NCI-H774 (cell line): ENCODE measurements around the gene VEZF1.
"Not testable (repeated sequence)": the region's sequence is repeated elsewhere in the genome, so short reads cannot be mapped to it uniquely, and the experiment has no call there.

Source experiments
- DNase-seq: peaks from one replicate; lab custom pipeline; 2025; lab: John Stamatoyannopoulos, UW

VEZF1 gene

DNA sequence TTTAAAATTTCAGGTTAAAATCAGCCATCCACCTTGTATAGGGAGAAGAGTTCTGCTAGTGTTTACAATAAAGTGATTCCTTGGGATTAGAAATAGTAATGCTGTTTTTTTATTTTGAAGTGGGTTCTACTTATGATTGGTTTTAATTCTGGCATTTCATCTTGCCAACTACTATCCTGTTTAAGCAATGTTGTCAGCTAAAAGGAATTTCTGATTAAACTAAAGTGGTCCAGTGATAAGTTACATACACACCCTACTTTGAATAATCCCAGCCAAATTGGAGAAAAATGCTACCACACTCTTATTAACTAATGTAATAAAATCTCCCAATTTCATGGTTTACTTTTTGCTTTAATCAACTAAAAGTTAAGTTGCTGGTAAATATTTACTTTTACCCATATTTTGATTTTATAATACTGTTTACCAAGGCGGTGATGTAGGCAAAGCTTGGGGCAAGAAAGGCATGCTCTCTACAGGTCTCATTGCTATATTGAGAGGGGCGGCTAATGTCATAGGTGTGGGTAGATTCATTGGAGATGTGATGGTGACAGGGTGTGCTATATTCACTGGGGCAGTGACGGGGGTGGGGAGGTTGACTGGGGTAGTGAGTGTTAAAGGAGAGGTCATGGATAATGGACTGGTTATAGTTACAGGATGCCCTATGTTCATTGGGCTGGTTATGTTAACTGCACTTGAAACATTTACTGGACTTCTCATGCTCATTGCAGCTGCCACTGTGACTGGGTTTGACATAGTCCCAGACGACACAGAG is 13.8 kb downstream of the VEZF1 start:
- DNase-seq: not testable (repeated sequence)

DNA sequence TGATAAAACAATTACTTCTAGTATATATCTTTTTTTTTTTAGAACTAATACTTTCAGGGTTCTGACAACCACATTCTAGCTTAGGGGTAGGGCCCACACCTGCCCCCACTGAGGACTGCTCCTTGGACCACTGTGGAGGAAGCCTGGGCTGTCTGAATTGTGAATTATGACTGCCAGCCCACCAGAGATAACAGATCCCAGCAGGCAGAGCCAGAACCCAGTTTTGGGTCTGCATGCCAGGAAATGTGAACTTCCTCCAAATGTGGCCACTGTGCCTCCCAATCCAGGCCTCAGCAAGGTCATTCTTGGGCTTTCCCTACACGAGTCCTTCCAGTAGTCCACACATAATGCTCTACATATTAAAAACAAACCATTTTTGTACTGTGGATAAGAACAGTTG is 15.9 kb downstream of the VEZF1 start:
- DNase-seq: no peak

- DNase-seq: no peak
Measured at GRCh38 chr17:57971572-57971971, 16.5 kb downstream of the VEZF1 start.

DNA sequence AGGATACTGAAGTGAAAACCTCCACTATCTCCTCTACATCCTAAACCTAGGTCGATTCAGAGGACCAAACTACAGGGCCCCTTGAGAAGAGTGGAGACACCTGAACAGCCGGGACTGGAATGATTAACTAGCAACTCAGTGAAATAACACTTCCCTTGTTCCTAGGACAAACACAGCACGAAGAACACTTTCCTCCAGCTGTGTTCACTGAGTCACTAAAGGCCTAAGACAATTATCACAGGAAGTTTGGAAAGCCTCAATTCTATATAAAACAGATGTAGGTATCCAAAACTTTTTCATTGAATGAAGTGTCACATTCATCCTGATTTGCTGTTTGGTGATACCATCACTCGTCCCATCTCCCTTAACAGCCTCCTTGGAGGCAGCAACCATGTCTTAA is 17.3 kb downstream of the VEZF1 start:
- no peak for DNase-seq

- DNase-seq: no peak
Measured at GRCh38 chr17:57968456-57968855, 19.6 kb downstream of the VEZF1 start.

DNA sequence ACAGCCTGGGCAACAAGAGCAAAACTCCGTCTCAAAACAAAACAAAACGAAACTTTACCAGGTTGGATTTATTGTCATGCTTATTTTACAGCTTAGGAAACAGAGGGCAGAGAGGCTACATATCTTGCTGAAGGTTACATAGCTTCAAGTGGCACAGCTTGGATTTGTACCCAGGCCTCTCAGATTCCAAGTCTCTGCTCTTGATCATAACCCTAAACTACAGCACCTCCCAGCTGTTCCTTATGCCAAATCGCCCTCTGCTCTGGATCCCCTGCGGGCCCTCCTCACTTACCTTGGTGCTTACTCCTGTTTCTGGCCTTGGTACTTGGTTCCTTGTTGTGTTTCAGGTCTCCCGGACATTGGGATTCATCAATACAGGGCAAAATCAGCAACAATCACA is 21.2 kb downstream of the VEZF1 start:
- no peak for DNase-seq

DNA sequence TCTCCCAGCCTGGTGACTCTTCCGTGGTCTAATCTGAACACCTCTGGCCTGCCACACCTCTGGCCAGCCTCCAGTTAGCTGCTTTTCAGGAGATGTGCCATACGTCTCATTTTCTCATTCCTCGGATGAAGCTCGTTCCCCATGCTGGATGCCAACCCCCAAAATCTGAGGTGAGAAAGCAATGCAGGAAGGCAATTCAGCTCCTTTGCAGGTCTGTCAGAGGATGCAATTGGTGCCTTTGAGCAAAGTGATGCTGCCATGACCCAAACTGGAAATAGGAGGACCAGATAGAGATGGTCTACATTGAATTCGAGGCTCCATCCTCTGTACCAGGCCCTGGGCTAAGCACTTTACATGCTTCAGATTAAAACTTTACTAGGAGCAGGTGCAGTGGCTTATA is 21.8 kb downstream of the VEZF1 start:
- no peak for DNase-seq

DNA sequence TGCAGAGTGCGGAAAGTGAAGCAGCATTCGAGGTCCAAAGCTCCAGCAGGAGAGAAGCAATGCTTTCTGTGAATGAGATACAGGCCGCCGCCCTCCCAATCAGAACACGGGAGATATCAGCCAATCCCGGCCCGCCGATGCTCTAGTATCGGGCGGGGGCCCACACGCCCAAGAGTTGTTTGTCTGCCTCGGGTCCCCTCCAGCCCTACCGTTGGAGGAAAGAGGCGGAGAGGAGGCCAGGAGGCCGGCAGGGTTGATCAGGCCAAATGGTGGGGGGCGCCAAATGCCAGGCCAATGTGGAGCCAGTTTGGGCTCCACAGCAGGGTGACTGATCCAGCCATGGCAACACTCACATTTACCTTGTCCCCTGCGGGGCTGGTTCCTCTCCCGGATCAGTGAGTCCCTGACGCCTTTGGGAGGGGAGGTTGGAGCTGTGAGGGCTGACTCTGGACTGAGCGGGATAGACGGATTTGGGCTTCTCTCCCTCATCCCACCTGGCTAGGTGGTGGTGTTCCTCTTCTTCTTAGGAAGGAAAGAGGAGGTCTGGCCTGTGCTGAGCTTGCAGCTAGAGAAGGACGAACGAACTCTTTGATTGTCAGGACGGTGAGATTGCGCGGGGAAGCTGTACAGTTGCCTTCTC is 22.4 kb downstream of the VEZF1 start:
- DNase-seq: no peak

DNA sequence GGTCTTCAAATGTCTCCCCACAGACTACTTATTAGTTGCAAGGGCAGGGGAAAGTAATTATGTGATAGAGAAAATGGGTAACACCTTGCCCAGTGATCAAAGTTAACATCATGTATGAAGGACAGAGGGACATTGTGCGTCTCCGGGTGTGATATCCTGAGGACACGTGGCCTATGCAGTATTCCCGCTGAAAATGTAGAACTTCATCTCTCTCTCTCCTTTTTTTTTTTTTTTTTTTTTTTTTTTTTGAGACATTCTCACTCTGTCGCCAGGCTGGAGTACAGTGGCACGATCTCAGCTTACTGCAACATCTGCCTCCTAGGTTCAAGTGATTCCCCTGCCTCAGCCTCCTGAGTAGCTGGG is 24.9 kb downstream of the VEZF1 start:
- DNase-seq: no peak

DNA sequence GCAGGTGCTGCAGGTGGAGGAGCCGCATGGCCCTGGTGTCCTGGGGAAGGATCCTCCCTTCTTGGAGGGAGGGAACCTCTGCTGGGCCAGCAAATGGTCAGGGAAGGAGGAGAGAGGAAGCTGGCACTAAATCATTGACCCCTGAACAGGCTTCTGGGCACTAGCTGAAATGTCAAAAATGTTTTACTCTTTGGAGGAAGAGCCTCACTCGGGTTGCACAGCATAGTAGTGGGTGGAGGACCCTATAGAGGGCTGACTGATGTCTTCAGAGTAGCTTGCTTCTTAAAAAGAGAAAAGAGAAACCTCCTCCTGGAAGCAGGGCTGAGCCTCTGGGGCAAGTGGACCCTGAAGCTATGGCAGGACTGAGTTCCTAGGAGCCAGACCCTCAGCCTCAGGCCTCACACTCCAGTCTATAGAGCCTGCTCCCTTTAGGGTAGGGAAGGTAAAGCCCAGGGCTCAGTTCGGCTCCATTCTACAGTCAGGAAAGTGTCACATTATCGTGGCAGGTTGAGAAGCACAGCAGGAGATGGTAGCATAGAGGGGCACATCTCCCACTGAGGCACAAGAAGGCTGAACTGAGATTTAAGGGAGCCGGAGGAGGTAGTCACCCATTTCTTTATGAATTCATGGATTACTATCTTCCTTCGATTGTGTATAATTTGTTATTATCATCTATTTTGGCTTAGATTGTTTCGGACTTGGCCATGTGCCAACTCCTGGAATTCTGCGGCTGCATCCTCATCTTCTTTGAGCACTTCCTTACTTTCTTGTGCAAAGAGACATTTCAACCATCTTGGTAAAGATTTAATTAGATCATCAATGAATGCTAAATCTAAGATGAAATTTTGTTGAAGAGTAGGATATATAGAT is 25.5 kb downstream of the VEZF1 start:
- no peak for DNase-seq

GRCh38 chr17:57959929-57960328 is 28.1 kb downstream of the VEZF1 start:
- DNase-seq: no peak

DNA sequence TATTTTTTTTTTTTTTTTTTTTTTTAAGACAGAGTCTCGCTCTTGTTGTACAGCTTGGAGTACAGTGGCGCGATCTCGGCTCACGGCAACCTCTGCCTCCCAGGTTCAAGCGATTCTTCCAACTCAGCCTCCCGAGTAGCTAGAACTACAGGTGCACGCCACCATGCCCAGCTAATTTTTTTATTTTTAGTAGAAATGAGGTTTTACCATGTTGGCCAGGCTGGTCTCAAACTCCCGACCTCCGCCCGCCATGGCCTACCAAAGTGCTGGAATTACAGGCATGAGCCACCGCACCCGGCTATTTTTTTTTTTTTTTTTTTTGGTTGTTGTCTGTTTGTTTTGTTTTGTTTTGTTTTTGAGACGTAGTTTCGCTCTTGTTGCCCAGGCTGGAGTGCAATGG is 29.7 kb downstream of the VEZF1 start:
- not testable (repeated sequence) for DNase-seq

GRCh38 chr17:57957886-57958285 is 30.2 kb downstream of the VEZF1 start:
- DNase-seq: no peak

GRCh38 chr17:57957120-57957850 is 30.8 kb downstream of the VEZF1 start:
- DNase-seq: no peak

- DNase-seq: no peak
Measured at GRCh38 chr17:57956291-57957119, 31.5 kb downstream of the VEZF1 start.

GRCh38 chr17:57955183-57955931 is 32.7 kb downstream of the VEZF1 start, which contains the start of gene CUEDC1:
CUEDC1 (minus strand) TSS chr17:57955412; CDS start chr17:57885564, 69,848 bp downstream.
- peak; percentile 49 for DNase-seq

GRCh38 chr17:57954397-57955182 is 33.5 kb downstream of the VEZF1 start:
- no peak for DNase-seq

DNA sequence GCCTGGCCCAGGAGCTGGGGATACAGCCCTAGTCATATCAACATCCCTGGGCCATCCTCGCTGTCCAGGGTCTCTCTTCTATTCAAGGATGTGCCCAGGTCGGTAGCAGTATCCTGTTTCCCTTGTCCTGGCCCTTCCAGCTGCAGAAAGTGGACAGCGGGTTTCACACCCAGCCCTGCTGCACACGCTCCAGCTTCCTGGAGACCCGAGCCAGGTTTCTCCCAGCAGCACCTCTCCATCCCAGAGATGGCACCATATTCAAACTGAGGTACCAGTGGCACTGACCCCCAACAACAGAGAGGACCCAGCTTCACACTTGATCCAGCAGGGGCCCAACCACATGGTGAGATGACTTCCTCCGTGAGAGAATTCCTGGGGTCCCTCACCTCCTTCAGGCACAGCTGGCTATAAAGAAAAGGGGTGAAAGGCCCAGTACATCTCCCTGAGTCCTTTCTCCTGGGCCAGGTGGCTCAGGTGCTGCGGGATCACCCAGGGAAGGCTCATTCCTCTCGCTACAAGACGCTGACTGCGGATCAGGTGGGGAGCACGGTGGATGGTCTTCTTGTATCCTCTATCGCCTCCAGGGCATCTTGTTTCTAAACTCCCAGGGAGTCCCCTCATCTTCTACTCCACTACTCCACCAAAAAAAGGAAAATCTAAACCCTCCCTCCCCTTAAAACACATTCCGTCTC is 34.2 kb downstream of the VEZF1 start:
- DNase-seq: no peak

DNA sequence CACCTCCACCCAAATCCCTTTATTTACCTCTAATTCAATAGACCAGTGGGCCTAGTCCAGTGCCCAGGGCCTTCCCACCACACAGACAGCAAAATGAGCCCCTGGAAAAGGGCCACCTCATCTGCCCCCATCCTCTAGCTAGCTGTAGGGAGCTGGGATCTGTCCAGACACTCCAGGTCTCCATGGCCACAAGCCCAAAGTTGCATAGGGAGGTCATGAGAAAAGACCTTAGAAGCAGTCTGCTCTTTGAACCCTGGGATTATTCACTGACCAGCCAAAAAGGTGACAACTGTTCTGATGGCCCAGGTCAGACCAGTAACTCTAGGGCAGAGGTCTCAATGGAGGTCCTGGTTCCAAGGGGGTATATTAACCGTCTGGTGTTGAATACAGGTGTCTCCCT is 34.8 kb downstream of the VEZF1 start:
- DNase-seq: no peak
